Heart right ventricle (tissue), 16 donors: ENCODE results near the gene SLC12A4. TPM values are rescaled to one million over a fixed set of nuclear protein-coding genes. Genes with fewer than 3 reads are reported as not detected.

Experiments
- ATAC-seq, 8 donors: fragments of 200-7000 bp; cut with Tn5 transposase; one replicate each; pipeline ENCODE4 v1.9.1; 2020; ENCODE audit warnings: mild to moderate bottlenecking in 8 of 8, moderate library complexity in 8 of 8, moderate number of reproducible peaks in 1 of 8
- DNase-seq, 2 donors: peaks; one replicate each; pipeline ENCODE4 v3.0.0-alpha.2; 2020
- H3K27ac ChIP-seq, 10 donors: fragments of 200-600 bp; sonication (generic) in 2 of 10; one replicate each; pipeline versions ENCODE4 v1.5.0 to v1.8.0; 2020 to 2022; ENCODE audit warnings: mild to moderate bottlenecking in 3 of 10
- H3K27me3 ChIP-seq, 7 donors: fragments of 200-600 bp; one replicate each; pipeline ENCODE4 v1.8.0; 2021 to 2022; ENCODE audit warnings: mild to moderate bottlenecking in 2 of 7
- H3K36me3 ChIP-seq, 9 donors: fragments of 200-600 bp; sonication (generic) in 1 of 9; one replicate each; pipeline versions ENCODE4 v1.5.0 to v1.8.0; 2020 to 2022; ENCODE audit warnings: mild to moderate bottlenecking in 2 of 9
- H3K4me1 ChIP-seq, 9 donors: fragments of 200-600 bp; sonication (generic) in 1 of 9; one replicate each; pipeline versions ENCODE4 v1.5.0 to v1.8.0; 2020 to 2022; ENCODE audit warnings: mild to moderate bottlenecking in 4 of 9
- H3K4me3 ChIP-seq, 10 donors: fragments of 200-600 bp; sonication (generic) in 2 of 10; one replicate each; pipeline versions ENCODE4 v1.5.0 to v1.8.0; 2020 to 2022; ENCODE audit warnings: mild to moderate bottlenecking in 7 of 10, moderate library complexity in 2 of 10
- H3K9me3 ChIP-seq, 11 donors: fragments of 200-600 bp in 10 of 11; sonication (generic) in 2 of 11; one replicate each; pipeline versions ENCODE4 v1.5.0 to v1.8.0; 2013 to 2022; ENCODE audit warnings: mild to moderate bottlenecking in 2 of 11, control low read depth in 1 of 11, moderate library complexity in 1 of 11
- CTCF ChIP-seq, 9 donors: fragments of 200-600 bp; sonication (generic) in 2 of 9; IDR thresholded peaks; one replicate each; pipeline versions ENCODE4 v1.5.0 to v1.8.0; 2021 to 2022; ENCODE audit warnings: antibody characterized with exemption in 9 of 9, mild to moderate bottlenecking in 5 of 9, moderate library complexity in 1 of 9
- WGBS, 2 donors: extraction: QIAGEN DNeasy Blood & Tissue Kit; methylation state at CpG; one replicate each; pipeline ENCODE4 v1.1.7; 2013; ENCODE audit warnings: inconsistent platforms in 1 of 2; 5-methylcytosine and 5-hydroxymethylcytosine counted together
- intact Hi-C, 10 donors: fragments of 100-400 bp; cut with DNase I; formaldehyde crosslinking; loops; one replicate each; pipeline versions ENCODE4 v1.11.1 to v1.14.2; 2022
- polyA plus RNA-seq, 2 donors: library from polyadenylated mRNA; stranded (reverse); fragments of 200-250 nt; gene quantifications; one replicate each; pipeline ENCODE4 v1.2.3, GENCODE V29; 2013
- total RNA-seq, 10 donors: library from RNA; stranded (reverse); fragmentation: NEBNext Ultra II Directional in 3 of 10; extraction: Animal tissue kit (Norgen Biotek cat#: 25700) in 3 of 10; gene quantifications; one replicate each; pipeline versions ENCODE4 v1.2.1 to v1.2.4, GENCODE V29; 2021 to 2023
- donor health status: Arrhythmogenic right ventricular cardiomyopathy.
- donor health status: ischemic (EF 13 %, LVEDD 7.1; RV severe dilation, severe dysfunction).
- donor health status: healthy with polysubstance abuse.
- donor health status: DM: no; HTN: yes; CAD: no.
- donor health status: DM: no; HTN: no; CAD: no.
- donor health status: ischemic (EF 25% LVEDD 6.9; RV normal size, moderate dysfunction).
- donor health status: ischemic (EF 25% LVEDD 5.7; RV mildly dilated, moderate dysfunction).
- donor health status: healthy.
- donor health status: DM: yes; HTN: yes; CAD: no.
- donor health status: Ischemic cardiomyopathy.
- donor health status: ischemic (EF 35%, LVEDD 5.7; RV mildly dilated, moderate dysfunction).
- donor health status: nonischemic (EF 11% LVEDD 7.7; RV severe dilation, severe dysfunction).
- donor health status: DM: yes; HTN: yes; CAD: no.
- donor health status: PGD.
- donor health status: ischemic (EF 29% LVEDD 5.4; RV normal size, mild dysfunction).
- donor health status: nonischemic (EF 23%, LVEDD 6.1; RV moderate dilation, normal function).

The SLC12A4 gene
- total and polyA plus RNA-seq, 12 donors = 70.1 to 116 (median 86.6) TPM

GRCh38 chr16:67902831-67903230 lies 65.6 kb downstream of the SLC12A4 start:
- no peak for DNase-seq
- no peak for TF ChIP-seq CTCF (IDR thresholded peaks at IDR 0.05)
- Histone ChIP-seq H3K27ac (peak overlapping the region in 4 of 10 donors; percentile 8 to 53 (median 46)), H3K27me3 (no peaks in the 10 kb centered on the region), H3K36me3 (peaks cover 0 to 46% (median 5%) of the 10 kb centered on the region in 9 donors), H3K4me1 (peaks cover 0 to 23% (median 8%) of the 10 kb centered on the region in 9 donors), H3K4me3 (no peak overlapping the region), H3K9me3 (no peaks in the 10 kb centered on the region)
- intact Hi-C loops = no loop called here
- ATAC-seq = peak in 1 of 8 donors; percentile 41
- WGBS, 2 donors = 72 to 80% methylated on average over 4 of the region's 4 CpGs

- 95 to 97% methylated on average over 5 of the region's 5 CpGs for WGBS, 2 donors
- intact Hi-C loops = no loop called here
- no peak overlapping the region for H3K27ac ChIP-seq
Measured at GRCh38 chr16:67901734-67902133, 66.7 kb downstream of the SLC12A4 start.

GRCh38 chr16:67897231-67897630 lies 71.2 kb downstream of the SLC12A4 start:
- H3K4me3 ChIP-seq = no peak overlapping the region
- peak in 3 of 8 donors; percentile 6 to 33 (median 22) for ATAC-seq

More at GRCh38 chr16:67901734-67902133, 66.7 kb downstream of the SLC12A4 start:
- H3K4me1 ChIP-seq = peaks cover 4 to 34% (median 19%) of the 10 kb centered on the region in 9 donors
- TF ChIP-seq CTCF (IDR thresholded peaks at IDR 0.05) = no peak
- ATAC-seq = no peak
- H3K4me3 ChIP-seq = no peak overlapping the region
- DNase-seq = no peak
- no peaks in the 10 kb centered on the region for H3K27me3 ChIP-seq
- H3K9me3 ChIP-seq = no peaks in the 10 kb centered on the region
- peaks cover 0 to 46% (median 5%) of the 10 kb centered on the region in 9 donors for H3K36me3 ChIP-seq

GRCh38 chr16:67893743-67894399 lies 74.6 kb downstream of the SLC12A4 start:
- intact Hi-C loops = loop anchor here in 1 of 10 donors (5.0 kb wide), 1 partner anchor 52 kb away; the partner anchor contains the start of gene THAP11
- no peak for TF ChIP-seq CTCF (IDR thresholded peaks at IDR 0.05)
- peak overlapping the region; percentile 72 to 100 (median 96) for H3K4me3 ChIP-seq
- H3K9me3 ChIP-seq = no peaks in the 10 kb centered on the region
- no peaks in the 10 kb centered on the region for H3K36me3 ChIP-seq
- H3K27me3 ChIP-seq = no peaks in the 10 kb centered on the region
- 19 to 20% methylated on average over 14 of the region's 14 CpGs for WGBS, 2 donors
- DNase-seq (no peak), ATAC-seq (no peak)
- H3K4me1 ChIP-seq = peaks cover 13 to 60% (median 53%) of the 10 kb centered on the region in 9 donors
- H3K27ac ChIP-seq = peak overlapping the region; percentile 87 to 99 (median 97)

More at GRCh38 chr16:67897231-67897630, 71.2 kb downstream of the SLC12A4 start:
- DNase-seq = peak in 1 of 2 donors; percentile 42
- H3K27ac ChIP-seq = peak overlapping the region in 7 of 10 donors; percentile 10 to 55 (median 46)
- intact Hi-C loops = no loop called here
- H3K9me3 ChIP-seq = no peaks in the 10 kb centered on the region
- no peaks in the 10 kb centered on the region for H3K27me3 ChIP-seq
- peaks cover 13 to 59% (median 50%) of the 10 kb centered on the region in 9 donors for H3K4me1 ChIP-seq
- no peak for TF ChIP-seq CTCF (IDR thresholded peaks at IDR 0.05)
- 75 to 79% methylated on average over 3 of the region's 3 CpGs for WGBS, 2 donors
- peaks cover 0 to 13% (median 0%) of the 10 kb centered on the region in 9 donors for H3K36me3 ChIP-seq

Other genes starting within 250 kb of the SLC12A4 start
- 10 to 100 TPM in 2 of 10 donors, 1 to 10 TPM in 8; 6.0 to 10.7 (median 8.2) TPM for gene GFOD2, start 249.3 kb downstream of the SLC12A4 start, total RNA-seq
- gene GFOD2, start 249.3 kb downstream of the SLC12A4 start, polyA plus RNA-seq = 10 to 100 TPM in 1 of 2 donors, 1 to 10 TPM in 1; 8.2 to 10.9 TPM
- gene RANBP10, start 162.1 kb downstream of the SLC12A4 start, total RNA-seq = 10 to 100 TPM; 11.1 to 21.6 (median 15.6) TPM
- gene RANBP10, start 162.1 kb downstream of the SLC12A4 start, polyA plus RNA-seq = 1 to 10 TPM; 6.4 to 8.9 TPM
- 1 to 10 TPM in 1 of 10 donors, under 1 TPM in 9; 0.15 to 1.1 (median 0.48) TPM for gene TSNAXIP1, start 161.7 kb downstream of the SLC12A4 start, total RNA-seq
- gene TSNAXIP1, start 161.7 kb downstream of the SLC12A4 start, polyA plus RNA-seq = 1 to 10 TPM in 1 of 2 donors, under 1 TPM in 1; 0.74 to 1.2 TPM
- gene THAP11, start 126.3 kb downstream of the SLC12A4 start, total RNA-seq = 10 to 100 TPM; 20.6 to 41.3 (median 26.9) TPM
- gene THAP11, start 126.3 kb downstream of the SLC12A4 start, polyA plus RNA-seq = 10 to 100 TPM in 1 of 2 donors, 1 to 10 TPM in 1; 6.0 to 23.5 TPM
- 100 to 1,000 TPM in 1 of 10 donors, 10 to 100 TPM in 9; 73.9 to 105 (median 80.5) TPM for gene NUTF2, start 121.7 kb downstream of the SLC12A4 start, total RNA-seq
- gene NUTF2, start 121.7 kb downstream of the SLC12A4 start, polyA plus RNA-seq = 100 to 1,000 TPM; 186 to 214 TPM
- gene CENPT, start 120.9 kb downstream of the SLC12A4 start, total RNA-seq = 10 to 100 TPM; 16.1 to 27.1 (median 19.1) TPM
- gene CENPT, start 120.9 kb downstream of the SLC12A4 start, polyA plus RNA-seq = 10 to 100 TPM; 31.1 to 63.3 TPM
- gene EDC4, start 95.6 kb downstream of the SLC12A4 start, total RNA-seq = 10 to 100 TPM; 25.8 to 41.6 (median 31.3) TPM
- 10 to 100 TPM; 30.2 to 46.8 TPM for gene EDC4, start 95.6 kb downstream of the SLC12A4 start, polyA plus RNA-seq
- 1 to 10 TPM in 6 of 10 donors, not detected in 4; 1.1 to 2.7 (median 1.5) TPM for gene NRN1L, start 83.8 kb downstream of the SLC12A4 start, total RNA-seq
- 1 to 10 TPM; 1.8 to 4.0 TPM for gene NRN1L, start 83.8 kb downstream of the SLC12A4 start, polyA plus RNA-seq
- 10 to 100 TPM; 16.0 to 24.5 (median 20.5) TPM for gene PSKH1, start 75.4 kb downstream of the SLC12A4 start, total RNA-seq
- gene PSKH1, start 75.4 kb downstream of the SLC12A4 start, polyA plus RNA-seq = 10 to 100 TPM; 15.7 to 22.9 TPM
- gene CTRL, start 36.8 kb downstream of the SLC12A4 start, total RNA-seq = 1 to 10 TPM in 2 of 10 donors, under 1 TPM in 8; 0.39 to 1.6 (median 0.84) TPM
- 1 to 10 TPM in 1 of 2 donors, under 1 TPM in 1; 0.74 to 2.0 TPM for gene CTRL, start 36.8 kb downstream of the SLC12A4 start, polyA plus RNA-seq
- gene PSMB10, start 31.8 kb downstream of the SLC12A4 start, total RNA-seq = 100 to 1,000 TPM in 1 of 10 donors, 10 to 100 TPM in 9; 48.9 to 164 (median 62.8) TPM
- gene PSMB10, start 31.8 kb downstream of the SLC12A4 start, polyA plus RNA-seq = 100 to 1,000 TPM in 1 of 2 donors, 10 to 100 TPM in 1; 87.4 to 170 TPM
- 10 to 100 TPM; 14.4 to 24.6 (median 20.6) TPM for gene LCAT, start 24.5 kb downstream of the SLC12A4 start, total RNA-seq
- 10 to 100 TPM; 18.1 to 96.5 TPM for gene LCAT, start 24.5 kb downstream of the SLC12A4 start, polyA plus RNA-seq
- gene DPEP3, start 11.9 kb upstream of the SLC12A4 start, total RNA-seq = under 1 TPM in 1 of 10 donors, not detected in 9; 0.34 TPM
- under 1 TPM in 1 of 2 donors, not detected in 1; 0.01 TPM for gene DPEP3, start 11.9 kb upstream of the SLC12A4 start, polyA plus RNA-seq
- gene DPEP2, start 30.8 kb upstream of the SLC12A4 start, total RNA-seq = 1 to 10 TPM in 9 of 10 donors, not detected in 1; 1.2 to 6.2 (median 1.7) TPM
- 1 to 10 TPM; 1.0 to 1.5 TPM for gene DPEP2, start 30.8 kb upstream of the SLC12A4 start, polyA plus RNA-seq
- gene DPEP2NB, start 47.3 kb upstream of the SLC12A4 start, total RNA-seq = not detected
- gene DPEP2NB, start 47.3 kb upstream of the SLC12A4 start, polyA plus RNA-seq = not detected
- gene DDX28, start 54.6 kb upstream of the SLC12A4 start, total RNA-seq = 10 to 100 TPM in 4 of 10 donors, 1 to 10 TPM in 6; 8.4 to 13.1 (median 9.7) TPM
- 1 to 10 TPM; 5.3 to 9.6 TPM for gene DDX28, start 54.6 kb upstream of the SLC12A4 start, polyA plus RNA-seq
- 10 to 100 TPM in 2 of 10 donors, 1 to 10 TPM in 8; 4.8 to 13.1 (median 7.2) TPM for gene DUS2, start 54.6 kb upstream of the SLC12A4 start, total RNA-seq
- 1 to 10 TPM; 4.2 to 9.6 TPM for gene DUS2, start 54.6 kb upstream of the SLC12A4 start, polyA plus RNA-seq
- 10 to 100 TPM; 19.8 to 32.9 (median 25.1) TPM for gene NFATC3, start 116.7 kb upstream of the SLC12A4 start, total RNA-seq
- 1 to 10 TPM; 6.3 to 9.2 TPM for gene NFATC3, start 116.7 kb upstream of the SLC12A4 start, polyA plus RNA-seq